ENCODE results near the gene PAK2. TPM values are rescaled to one million over a fixed set of nuclear protein-coding genes. Genes with fewer than 3 reads are reported as not detected.

The PAK2 gene
- 10 to 100 TPM; 57.6 to 82.2 TPM for total RNA-seq

- ChIA-PET CTCF (interaction anchor here (0.5 to 1.5 kb wide), 10 partner anchors 14 to 211 kb away, joined by 3 to 5 read pairs (median 3); partner anchors contain the start of genes CEP19 and PIGX), POLR2A (interaction anchor here (0.5 to 2.9 kb wide), 6 partner anchors 14 to 237 kb away, joined by 3 to 10 read pairs (median 3); partner anchors contain the start of genes CEP19, PIGX and SENP5)
- H3K27me3 Mint-ChIP-seq: no peaks in the 10 kb centered on the region
- intact Hi-C loops (cut with DNase I, micrococcal nuclease): loop anchor here (1.0 to 5.0 kb wide), 7 partner anchors 28 to 307 kb away; partner anchors contain the start of genes CEP19 (in 2 of the 2), PIGX (in 2 of the 2), NCBP2 (in 1 of the 2) and RNF168 (in 1 of the 2)
- DNase-seq (peak; percentile 94), ATAC-seq (peak; percentile 92)
- peaks cover 25% of the 10 kb centered on the region for H3K4me1 Mint-ChIP-seq
- peak within 1 kb of the TSS; percentile 93 for H3K4me3 Mint-ChIP-seq
- peaks cover 3% of the 10 kb centered on the region for H3K9me3 Mint-ChIP-seq (ENCODE audit: low read depth)
- H3K36me3 Mint-ChIP-seq (ENCODE audit: low read depth): peaks cover 18% of the 10 kb centered on the region
- peak within 1 kb of the TSS; percentile 99 for H3K27ac Mint-ChIP-seq
Observed at GRCh38 chr3:196739671-196740480, at the start of gene PAK2. Gene PAK2 (plus strand): TSS chr3:196739857. CDS start chr3:196782647, 42,790 bp downstream.

GRCh38 chr3:196689941-196690660 lies 49.6 kb upstream of the PAK2 start:
- POLR2A ChIA-PET: no interaction called here
- Mint-ChIP-seq H3K9me3 (ENCODE audit: low read depth) (no peaks in the 10 kb centered on the region), H3K36me3 (ENCODE audit: low read depth) (no peaks in the 10 kb centered on the region), H3K4me3 (no peak overlapping the region), H3K27me3 (no peaks in the 10 kb centered on the region), H3K4me1 (peaks cover 3% of the 10 kb centered on the region), H3K27ac (no peak overlapping the region)
- no peak for DNase-seq
- CTCF ChIA-PET: interaction anchor here (0.8 to 9.1 kb wide), 3 partner anchors 17 to 154 kb away, joined by 4 to 216 read pairs (median 6); no protein-coding TSS in a partner anchor
- intact Hi-C loops (cut with DNase I, micrococcal nuclease): loop anchor here in 1 of 2 experiments (5.0 kb wide), 1 partner anchor 153 kb away; no protein-coding TSS in a partner anchor
- no peak for ATAC-seq

DNA sequence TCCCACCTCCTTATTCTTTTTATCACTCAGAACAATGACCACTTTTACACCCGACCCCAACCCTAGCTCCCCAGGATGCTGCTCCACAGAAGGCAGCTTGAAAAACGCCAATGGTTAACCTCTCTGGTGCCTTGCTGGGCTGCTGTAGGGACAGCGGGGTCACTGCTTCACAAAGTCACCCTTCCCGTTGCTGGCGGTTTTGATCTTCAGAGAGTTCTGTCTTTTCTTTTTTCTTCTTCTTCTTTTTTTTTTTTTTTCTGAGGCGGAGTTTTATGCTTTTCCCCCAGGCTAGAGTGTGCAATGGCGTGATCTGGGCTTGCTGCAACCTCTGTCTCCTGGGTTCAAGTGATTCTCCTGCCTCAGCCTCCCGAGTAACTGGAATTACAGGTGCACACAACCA lies 48.3 kb upstream of the PAK2 start:
- POLR2A ChIA-PET: no interaction called here
- Mint-ChIP-seq H3K9me3 (ENCODE audit: low read depth) (no peaks in the 10 kb centered on the region), H3K4me1 (peaks cover 3% of the 10 kb centered on the region), H3K36me3 (ENCODE audit: low read depth) (no peaks in the 10 kb centered on the region), H3K4me3 (no peak overlapping the region), H3K27ac (no peak overlapping the region), H3K27me3 (no peaks in the 10 kb centered on the region)
- ATAC-seq (no peak), DNase-seq (no peak)
- intact Hi-C loops (cut with DNase I, micrococcal nuclease): no loop called here
- CTCF ChIA-PET: interaction anchor here (1.7 to 9.1 kb wide), 2 partner anchors 16 to 84 kb away, joined by 4 to 216 read pairs; no protein-coding TSS in a partner anchor

DNA sequence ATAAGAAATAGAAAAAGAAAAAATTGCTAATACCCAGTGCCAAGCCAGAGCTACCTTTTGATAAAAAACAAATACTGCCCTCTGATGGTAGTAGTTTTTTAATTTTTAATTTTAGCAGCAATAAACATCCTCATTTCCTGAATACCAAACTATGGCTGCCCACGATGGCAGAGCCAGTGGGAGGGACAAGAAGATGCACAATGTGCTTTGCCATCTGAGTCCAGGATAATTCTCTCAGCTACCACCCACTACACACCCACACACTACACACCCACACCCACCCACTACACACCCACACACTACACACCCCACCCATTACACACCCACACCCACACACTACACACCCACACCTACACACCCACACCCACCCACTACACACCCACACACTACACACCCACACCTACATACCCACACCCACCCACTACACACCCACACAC lies 45.4 kb upstream of the PAK2 start:
- H3K4me1 Mint-ChIP-seq: peaks cover 3% of the 10 kb centered on the region
- CTCF ChIA-PET: interaction anchor here (0.6 to 1.1 kb wide), 3 partner anchors 85 to 1128 kb away, joined by 3 read pairs; no protein-coding TSS in a partner anchor
- H3K36me3 Mint-ChIP-seq (ENCODE audit: low read depth): no peaks in the 10 kb centered on the region
- H3K4me3 Mint-ChIP-seq: no peak overlapping the region
- intact Hi-C loops (cut with DNase I, micrococcal nuclease): no loop called here
- no peaks in the 10 kb centered on the region for H3K27me3 Mint-ChIP-seq
- POLR2A ChIA-PET: interaction anchor here (0.7 to 1.0 kb wide), 2 partner anchors 18 to 85 kb away, joined by 3 to 4 read pairs; partner anchors contain the start of genes CEP19 and PIGX
- peak; percentile 39 for DNase-seq
- H3K27ac Mint-ChIP-seq: no peak overlapping the region
- H3K9me3 Mint-ChIP-seq (ENCODE audit: low read depth): no peaks in the 10 kb centered on the region
- ATAC-seq: peak; percentile 48

- DNase-seq (peak; percentile 40), ATAC-seq (peak; percentile 25)
- POLR2A ChIA-PET: no interaction called here
- Mint-ChIP-seq H3K36me3 (ENCODE audit: low read depth) (no peaks in the 10 kb centered on the region), H3K4me3 (peak overlapping the region; percentile 39), H3K9me3 (ENCODE audit: low read depth) (no peaks in the 10 kb centered on the region), H3K27ac (no peak overlapping the region), H3K4me1 (peaks cover 3% of the 10 kb centered on the region), H3K27me3 (no peaks in the 10 kb centered on the region)
- intact Hi-C loops (cut with DNase I, micrococcal nuclease): no loop called here
- CTCF ChIA-PET: interaction anchor here (0.9 to 2.1 kb wide), 4 partner anchors 10 to 112 kb away, joined by 3 to 7 read pairs (median 4); partner anchors contain the start of genes CEP19 and PIGX
Observed at GRCh38 chr3:196694941-196695848, 44.5 kb upstream of the PAK2 start.

GRCh38 chr3:196695849-196696226 lies 43.8 kb upstream of the PAK2 start:
- H3K4me1 Mint-ChIP-seq: peaks cover 3% of the 10 kb centered on the region
- POLR2A ChIA-PET: no interaction called here
- CTCF ChIA-PET: interaction anchor here (0.6 to 2.1 kb wide), 7 partner anchors 9 to 453 kb away, joined by 3 to 9 read pairs (median 4); partner anchors contain the start of genes CEP19 and PIGX
- H3K9me3 Mint-ChIP-seq (ENCODE audit: low read depth): no peaks in the 10 kb centered on the region
- DNase-seq (peak; percentile 22), ATAC-seq (peak; percentile 42)
- H3K4me3 Mint-ChIP-seq: peak overlapping the region; percentile 39
- peak overlapping the region; percentile 67 for H3K27ac Mint-ChIP-seq
- intact Hi-C loops (cut with DNase I, micrococcal nuclease): no loop called here
- H3K36me3 Mint-ChIP-seq (ENCODE audit: low read depth): no peaks in the 10 kb centered on the region
- H3K27me3 Mint-ChIP-seq: no peaks in the 10 kb centered on the region

DNA sequence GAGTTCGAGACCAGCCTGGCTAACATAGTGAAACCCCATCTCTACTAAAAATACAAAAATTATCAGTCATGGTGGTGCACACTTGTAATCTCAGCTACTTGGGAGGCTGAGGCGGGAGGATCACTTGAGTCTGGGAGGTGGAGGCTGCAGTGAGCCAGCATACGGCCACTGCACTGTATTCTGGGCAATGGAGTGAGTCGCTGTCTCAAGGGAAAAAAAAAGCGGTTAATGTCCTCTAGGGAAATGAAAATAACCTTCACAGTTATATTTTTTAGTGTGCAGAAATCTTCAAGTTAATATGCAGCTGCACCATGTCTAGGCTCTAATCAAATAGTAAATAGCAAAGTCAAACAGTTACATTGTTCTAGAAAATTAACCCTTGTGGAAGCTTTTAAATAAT lies 42.4 kb upstream of the PAK2 start:
- DNase-seq (no peak), ATAC-seq (no peak)
- CTCF ChIA-PET: interaction anchor here (0.6 to 2.1 kb wide), 3 partner anchors 10 to 138 kb away, joined by 3 to 9 read pairs (median 7); no protein-coding TSS in a partner anchor
- no peak overlapping the region for H3K27ac Mint-ChIP-seq
- no peaks in the 10 kb centered on the region for H3K36me3 Mint-ChIP-seq (ENCODE audit: low read depth)
- intact Hi-C loops (cut with DNase I, micrococcal nuclease): no loop called here
- no peak overlapping the region for H3K4me3 Mint-ChIP-seq
- no peaks in the 10 kb centered on the region for H3K27me3 Mint-ChIP-seq
- peaks cover 3% of the 10 kb centered on the region for H3K4me1 Mint-ChIP-seq
- POLR2A ChIA-PET: no interaction called here
- no peaks in the 10 kb centered on the region for H3K9me3 Mint-ChIP-seq (ENCODE audit: low read depth)

GRCh38 chr3:196699749-196700148 lies 39.9 kb upstream of the PAK2 start:
- intact Hi-C loops (cut with DNase I, micrococcal nuclease): no loop called here
- Mint-ChIP-seq H3K4me3 (no peak overlapping the region), H3K9me3 (ENCODE audit: low read depth) (no peaks in the 10 kb centered on the region), H3K36me3 (ENCODE audit: low read depth) (no peaks in the 10 kb centered on the region), H3K27me3 (no peaks in the 10 kb centered on the region), H3K4me1 (peaks cover 2% of the 10 kb centered on the region), H3K27ac (no peak overlapping the region)
- DNase-seq: no peak
- CTCF ChIA-PET: interaction anchor here (0.5 to 0.7 kb wide), 2 partner anchors 89 to 95 kb away, joined by 3 read pairs; no protein-coding TSS in a partner anchor
- POLR2A ChIA-PET: no interaction called here
- no peak for ATAC-seq

DNA sequence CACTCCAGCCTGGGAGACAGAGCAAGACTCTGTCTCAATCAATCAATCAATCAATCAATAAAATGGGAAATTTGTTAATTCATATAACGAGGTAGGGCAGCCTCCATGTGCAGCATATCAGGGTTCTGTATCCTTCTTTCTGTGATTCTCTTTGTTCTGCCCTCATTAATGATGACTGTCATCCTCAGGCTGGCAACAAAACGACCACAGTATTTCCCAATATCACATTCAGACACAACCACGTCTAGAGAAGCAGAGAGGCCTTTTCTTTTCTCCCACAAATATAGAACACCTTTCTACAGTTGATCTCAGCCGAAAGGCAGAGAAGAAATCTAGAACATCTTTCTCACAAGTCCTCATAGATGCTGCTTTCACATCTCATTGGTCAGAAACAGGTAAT lies 38.9 kb upstream of the PAK2 start:
- ChIA-PET POLR2A (no interaction called here), CTCF (interaction anchor here (0.7 kb wide), 1 partner anchor 539 kb away, joined by 3 read pairs; no protein-coding TSS in a partner anchor)
- Mint-ChIP-seq H3K4me3 (no peak overlapping the region), H3K27me3 (no peaks in the 10 kb centered on the region), H3K4me1 (no peaks in the 10 kb centered on the region), H3K27ac (no peak overlapping the region), H3K36me3 (ENCODE audit: low read depth) (no peaks in the 10 kb centered on the region), H3K9me3 (ENCODE audit: low read depth) (no peaks in the 10 kb centered on the region)
- intact Hi-C loops (cut with DNase I, micrococcal nuclease): no loop called here
- no peak for DNase-seq
- no peak for ATAC-seq

DNA sequence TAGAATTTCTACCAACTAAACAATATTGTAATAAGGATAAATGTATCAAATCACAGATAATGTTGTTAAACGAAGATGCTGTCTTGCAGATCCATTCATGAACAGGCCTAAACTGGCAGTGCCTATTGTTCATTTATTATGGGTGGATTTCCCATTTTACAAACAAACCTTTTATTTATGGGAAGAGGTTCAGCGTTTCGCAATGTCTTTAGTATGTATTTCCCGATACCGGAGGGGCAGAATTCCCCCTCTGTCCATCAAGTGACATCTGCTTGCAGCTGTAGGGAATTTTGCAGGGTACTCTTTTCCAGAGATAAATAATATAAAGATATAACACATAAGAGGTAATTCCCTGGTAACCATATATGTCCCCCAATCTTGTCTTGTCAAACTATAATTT lies 33.3 kb upstream of the PAK2 start:
- H3K4me3 Mint-ChIP-seq: no peak overlapping the region
- peaks cover 9% of the 10 kb centered on the region for H3K4me1 Mint-ChIP-seq
- ChIA-PET CTCF (no interaction called here), POLR2A (no interaction called here)
- H3K27me3 Mint-ChIP-seq: no peaks in the 10 kb centered on the region
- ATAC-seq (no peak), DNase-seq (no peak)
- H3K9me3 Mint-ChIP-seq (ENCODE audit: low read depth): no peaks in the 10 kb centered on the region
- no peak overlapping the region for H3K27ac Mint-ChIP-seq
- intact Hi-C loops (cut with DNase I, micrococcal nuclease): no loop called here
- H3K36me3 Mint-ChIP-seq (ENCODE audit: low read depth): peaks cover 9% of the 10 kb centered on the region
